ENCODE measurements around the gene MAML2.
A peak's percentile ranks its signal among the peaks of the same experiment; 100 is the strongest.

MAML2 gene

GRCh38 chr11:96173422-96173821, 169.6 kb downstream of the MAML2 start:
- TF ChIP-seq CTCF (conservative IDR thresholded peaks at IDR 0.05; ENCODE audit: control insufficient read depth, insufficient read depth, low read depth, low read length) = no peak
- DNase-seq (ENCODE audit: low read depth) = no peak
- no peak overlapping the region for H3K4me3 ChIP-seq (ENCODE audit: control insufficient read depth, low read depth, low read length)

- DNase-seq (ENCODE audit: low read depth) = no peak
- no peak for TF ChIP-seq CTCF (conservative IDR thresholded peaks at IDR 0.05; ENCODE audit: control insufficient read depth, insufficient read depth, low read depth, low read length)
- no peak overlapping the region for H3K4me3 ChIP-seq (ENCODE audit: control insufficient read depth, low read depth, low read length)
Observed at GRCh38 chr11:96172604-96173003, 170.4 kb downstream of the MAML2 start.

- TF ChIP-seq CTCF (conservative IDR thresholded peaks at IDR 0.05; ENCODE audit: control insufficient read depth, insufficient read depth, low read depth, low read length) = no peak
- H3K4me3 ChIP-seq (ENCODE audit: control insufficient read depth, low read depth, low read length) = no peak overlapping the region
- DNase-seq (ENCODE audit: low read depth) = no peak
Observed at GRCh38 chr11:96169250-96169649, 173.7 kb downstream of the MAML2 start.

GRCh38 chr11:96168623-96169022, 174.4 kb downstream of the MAML2 start:
- no peak overlapping the region for H3K4me3 ChIP-seq (ENCODE audit: control insufficient read depth, low read depth, low read length)
- DNase-seq (ENCODE audit: low read depth) = peak; percentile 96
- TF ChIP-seq CTCF (conservative IDR thresholded peaks at IDR 0.05; ENCODE audit: control insufficient read depth, insufficient read depth, low read depth, low read length) = no peak

GRCh38 chr11:96167787-96168186, 175.2 kb downstream of the MAML2 start:
- H3K4me3 ChIP-seq (ENCODE audit: control insufficient read depth, low read depth, low read length) = no peak overlapping the region
- no peak for DNase-seq (ENCODE audit: low read depth)
- no peak for TF ChIP-seq CTCF (conservative IDR thresholded peaks at IDR 0.05; ENCODE audit: control insufficient read depth, insufficient read depth, low read depth, low read length)

- TF ChIP-seq CTCF (conservative IDR thresholded peaks at IDR 0.05; ENCODE audit: control insufficient read depth, insufficient read depth, low read depth, low read length) = no peak
- no peak for DNase-seq (ENCODE audit: low read depth)
- H3K4me3 ChIP-seq (ENCODE audit: control insufficient read depth, low read depth, low read length) = no peak overlapping the region
Observed at GRCh38 chr11:96167203-96167758, 175.7 kb downstream of the MAML2 start.
